Measurements from ENCODE around the gene GRXCR1. TPM values are rescaled to one million over a fixed set of nuclear protein-coding genes. Genes with fewer than 3 reads are reported as not detected.

Gene GRXCR1
- total and polyA plus RNA-seq, 2 donors (not counting 1 experiment from before 2014, with no cell fraction given) = not detected

DNA sequence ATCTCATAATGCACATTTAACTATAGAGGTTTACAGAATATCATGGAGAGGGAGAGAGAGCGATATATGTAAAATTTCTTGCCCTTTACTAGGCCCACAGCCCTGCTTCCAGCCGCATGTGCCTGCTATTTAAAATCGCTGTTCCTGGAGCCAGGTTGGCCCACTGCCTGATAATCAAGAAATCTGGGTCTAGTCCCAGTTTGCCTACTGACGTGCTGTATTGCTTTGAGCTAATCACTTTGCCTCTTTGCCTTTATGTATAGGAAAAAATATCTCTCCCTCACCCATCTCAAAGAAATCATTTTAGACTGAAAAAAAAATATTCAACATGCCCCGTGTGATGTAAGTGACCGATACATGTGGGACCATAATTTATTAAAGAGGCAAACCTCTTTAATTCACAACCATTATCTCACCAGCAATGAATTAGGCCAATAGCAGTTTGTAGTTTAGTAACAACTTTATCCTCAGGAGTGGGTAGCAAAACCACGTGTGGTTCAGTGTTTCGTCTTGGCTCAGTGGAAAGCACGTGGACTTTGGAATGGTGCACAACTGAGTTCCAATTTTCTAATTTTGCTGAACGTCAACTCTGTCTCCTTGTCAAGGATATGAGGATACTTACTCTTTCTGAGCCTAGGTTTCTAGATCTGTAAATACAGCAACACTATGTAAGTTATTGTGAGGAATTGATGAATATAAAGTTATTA, 62.6 kb downstream of the GRXCR1 start:
- Histone ChIP-seq H3K4me1 (ENCODE audit: control insufficient read depth, extremely low read depth, insufficient read depth, low read length) (no peaks in the 10 kb centered on the region), H3K9me3 (ENCODE audit: control insufficient read depth, insufficient read depth, low read depth, low read length) (no peaks in the 10 kb centered on the region), H3K4me3 (replicated peaks in 1 of 4; ENCODE audit: control extremely low read depth in 1 of 4, insufficient read depth in 1 of 4, low read depth in 3 of 4, low read length in 4 of 4) (no peak overlapping the region), H2AFZ (ENCODE audit: low read length) (no peak overlapping the region), H3K79me2 (ENCODE audit: control insufficient read depth, insufficient read depth, low read length) (no peaks in the 10 kb centered on the region), H3K36me3 (ENCODE audit: control insufficient read depth, insufficient read depth, low read length) (no peaks in the 10 kb centered on the region), H3K27ac (ENCODE audit: insufficient read depth, low read length) (no peak overlapping the region), H3K9ac (ENCODE audit: insufficient read depth, low read length) (no peak overlapping the region), H3K27me3 (ENCODE audit: control insufficient read depth, insufficient read depth, low read length) (no peaks in the 10 kb centered on the region), H3K4me2 (ENCODE audit: extremely low read depth, insufficient read depth, low read length) (no peak overlapping the region), H4K20me1 (ENCODE audit: control insufficient read depth, extremely low read depth, insufficient read depth, low read length) (no peaks in the 10 kb centered on the region)
- TF ChIP-seq EZH2 (IDR thresholded peaks at IDR 0.05; ENCODE audit: low read length, missing control alignments) = no peak
- DNase-seq (ENCODE audit: low read depth in 2 of 2) = no peak

DNA sequence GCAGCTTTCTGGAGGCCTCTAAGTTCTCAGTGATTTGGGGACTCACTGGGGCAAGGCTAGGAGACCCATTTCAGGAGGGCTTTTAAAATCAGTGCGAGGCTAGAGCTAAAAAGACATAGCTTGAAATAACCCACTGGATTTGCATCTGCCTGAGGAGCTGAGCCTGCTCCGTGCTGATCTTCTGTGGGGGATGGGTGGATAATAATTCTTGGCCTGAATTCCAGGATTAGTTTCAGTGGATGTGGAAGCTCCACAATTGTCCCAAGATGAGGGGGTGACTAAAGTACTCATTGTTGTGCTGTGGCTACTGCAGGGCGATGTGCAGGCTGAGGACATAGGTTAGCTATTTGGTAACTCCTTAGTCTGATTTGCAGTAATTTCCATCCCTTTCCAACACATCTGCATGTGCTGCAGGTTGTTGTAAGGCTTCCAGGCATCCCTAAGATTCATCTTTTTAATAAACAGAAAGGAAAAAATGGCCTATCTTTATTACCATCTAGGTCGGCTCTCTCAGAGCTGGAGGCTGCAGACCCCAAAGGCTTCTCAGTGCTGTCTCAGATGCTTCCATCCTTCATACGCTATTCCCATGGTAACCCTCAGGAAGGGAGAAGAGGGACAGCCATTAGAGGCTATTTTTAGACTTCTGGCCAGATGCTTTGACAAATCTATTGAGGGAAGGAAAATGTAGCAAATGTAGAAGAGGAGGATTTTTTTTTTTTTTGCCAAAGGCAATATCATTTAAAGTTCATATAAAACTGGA, 63.4 kb downstream of the GRXCR1 start:
- Histone ChIP-seq H3K79me2 (ENCODE audit: control insufficient read depth, insufficient read depth, low read length) (no peaks in the 10 kb centered on the region), H3K4me1 (ENCODE audit: control insufficient read depth, extremely low read depth, insufficient read depth, low read length) (no peaks in the 10 kb centered on the region), H3K27me3 (ENCODE audit: control insufficient read depth, insufficient read depth, low read length) (no peaks in the 10 kb centered on the region), H4K20me1 (ENCODE audit: control insufficient read depth, extremely low read depth, insufficient read depth, low read length) (no peaks in the 10 kb centered on the region), H3K4me3 (replicated peaks in 1 of 4; ENCODE audit: control extremely low read depth in 1 of 4, insufficient read depth in 1 of 4, low read depth in 3 of 4, low read length in 4 of 4) (no peak overlapping the region), H3K4me2 (ENCODE audit: extremely low read depth, insufficient read depth, low read length) (no peak overlapping the region), H3K36me3 (ENCODE audit: control insufficient read depth, insufficient read depth, low read length) (no peaks in the 10 kb centered on the region), H2AFZ (ENCODE audit: low read length) (no peak overlapping the region), H3K9ac (ENCODE audit: insufficient read depth, low read length) (no peak overlapping the region), H3K9me3 (ENCODE audit: control insufficient read depth, insufficient read depth, low read depth, low read length) (no peaks in the 10 kb centered on the region), H3K27ac (ENCODE audit: insufficient read depth, low read length) (no peak overlapping the region)
- TF ChIP-seq EZH2 (IDR thresholded peaks at IDR 0.05; ENCODE audit: low read length, missing control alignments) = no peak
- TF ChIP-seq, protein P1, sequence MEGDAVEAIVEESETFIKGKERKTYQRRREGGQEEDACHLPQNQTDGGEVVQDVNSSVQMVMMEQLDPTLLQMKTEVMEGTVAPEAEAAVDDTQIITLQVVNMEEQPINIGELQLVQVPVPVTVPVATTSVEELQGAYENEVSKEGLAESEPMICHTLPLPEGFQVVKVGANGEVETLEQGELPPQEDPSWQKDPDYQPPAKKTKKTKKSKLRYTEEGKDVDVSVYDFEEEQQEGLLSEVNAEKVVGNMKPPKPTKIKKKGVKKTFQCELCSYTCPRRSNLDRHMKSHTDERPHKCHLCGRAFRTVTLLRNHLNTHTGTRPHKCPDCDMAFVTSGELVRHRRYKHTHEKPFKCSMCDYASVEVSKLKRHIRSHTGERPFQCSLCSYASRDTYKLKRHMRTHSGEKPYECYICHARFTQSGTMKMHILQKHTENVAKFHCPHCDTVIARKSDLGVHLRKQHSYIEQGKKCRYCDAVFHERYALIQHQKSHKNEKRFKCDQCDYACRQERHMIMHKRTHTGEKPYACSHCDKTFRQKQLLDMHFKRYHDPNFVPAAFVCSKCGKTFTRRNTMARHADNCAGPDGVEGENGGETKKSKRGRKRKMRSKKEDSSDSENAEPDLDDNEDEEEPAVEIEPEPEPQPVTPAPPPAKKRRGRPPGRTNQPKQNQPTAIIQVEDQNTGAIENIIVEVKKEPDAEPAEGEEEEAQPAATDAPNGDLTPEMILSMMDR (conservative IDR thresholded peaks at IDR 0.05 in 1 of 2, IDR thresholded peaks at IDR 0.05 in 1 of 2; ENCODE audit: low read depth in 1 of 2, low read length in 2 of 2) = no peak
- no peak for DNase-seq (ENCODE audit: low read depth in 2 of 2)

DNA sequence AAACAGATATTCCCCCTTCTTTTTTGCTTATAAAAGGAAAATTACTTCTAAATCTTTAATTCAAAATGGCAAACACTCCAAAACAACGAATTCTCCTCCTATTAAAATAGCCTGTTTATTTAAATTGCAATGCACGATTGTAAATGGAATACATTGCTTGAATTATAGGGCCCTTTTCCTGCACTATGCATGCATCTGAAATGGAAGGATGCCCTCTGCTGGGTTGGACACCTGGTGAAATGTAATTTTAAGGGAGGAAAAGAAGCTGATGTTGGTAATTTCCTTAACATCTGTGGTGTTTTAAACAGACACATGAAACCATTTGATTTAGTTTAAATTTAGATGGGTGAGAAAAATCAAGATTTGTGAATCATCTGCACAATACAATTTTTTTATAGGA, 72.8 kb downstream of the GRXCR1 start:
- Histone ChIP-seq H3K9ac (ENCODE audit: insufficient read depth, low read length) (no peak overlapping the region), H3K4me2 (ENCODE audit: extremely low read depth, insufficient read depth, low read length) (no peak overlapping the region), H3K36me3 (ENCODE audit: control insufficient read depth, insufficient read depth, low read length) (no peaks in the 10 kb centered on the region), H3K27ac (ENCODE audit: insufficient read depth, low read length) (no peak overlapping the region), H3K4me3 (replicated peaks in 1 of 4; ENCODE audit: control extremely low read depth in 1 of 4, insufficient read depth in 1 of 4, low read depth in 3 of 4, low read length in 4 of 4) (no peak overlapping the region), H3K27me3 (ENCODE audit: control insufficient read depth, insufficient read depth, low read length) (no peaks in the 10 kb centered on the region), H3K4me1 (ENCODE audit: control insufficient read depth, extremely low read depth, insufficient read depth, low read length) (no peaks in the 10 kb centered on the region), H3K9me3 (ENCODE audit: control insufficient read depth, insufficient read depth, low read depth, low read length) (no peaks in the 10 kb centered on the region), H4K20me1 (ENCODE audit: control insufficient read depth, extremely low read depth, insufficient read depth, low read length) (no peaks in the 10 kb centered on the region), H3K79me2 (ENCODE audit: control insufficient read depth, insufficient read depth, low read length) (no peaks in the 10 kb centered on the region), H2AFZ (ENCODE audit: low read length) (no peak overlapping the region)
- no peak for DNase-seq (ENCODE audit: low read depth in 2 of 2)
- TF ChIP-seq, protein P1 (conservative IDR thresholded peaks at IDR 0.05 in 1 of 2, IDR thresholded peaks at IDR 0.05 in 1 of 2; ENCODE audit: low read depth in 1 of 2, low read length in 2 of 2) = no peak
- TF ChIP-seq EZH2 (IDR thresholded peaks at IDR 0.05; ENCODE audit: low read length, missing control alignments) = no peak
